ENCODE measurements around the gene EPS8L3. TPM values are rescaled to one million over a fixed set of nuclear protein-coding genes. Genes with fewer than 3 reads are reported as not detected.
"Not testable (repeated sequence)": the region's sequence is repeated elsewhere in the genome, so short reads cannot be mapped to it uniquely, and the experiment has no call there.

The EPS8L3 gene
- total and polyA plus RNA-seq, 2 donors (not counting 3 experiments of a cell fraction or from before 2014, with no cell fraction given): not detected

DNA sequence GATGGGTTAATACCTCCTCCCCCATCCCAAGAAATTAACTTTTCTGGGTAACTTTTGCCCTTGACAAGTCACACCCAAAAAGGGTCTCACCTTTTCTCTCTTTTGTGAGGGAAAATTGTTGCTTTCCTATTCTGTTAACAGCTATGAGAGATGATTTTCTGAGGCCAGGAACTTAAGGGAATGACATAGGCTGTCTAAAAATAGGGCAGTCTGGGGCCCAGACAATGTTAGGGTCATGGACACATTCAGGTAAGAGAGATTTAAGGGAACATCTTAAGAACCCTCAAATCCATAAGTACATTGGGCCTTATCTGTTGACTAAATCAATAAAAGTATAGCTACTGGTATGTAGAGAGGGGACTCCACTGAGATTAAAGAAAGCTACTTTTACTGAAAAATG is 14.5 kb downstream of the EPS8L3 start:
- H3K4me2 ChIP-seq (ENCODE audit: insufficient read depth, low read length): no peak overlapping the region
- ChIA-PET POLR2A (interaction anchor here (0.6 kb wide), 1 partner anchor 52 kb away, joined by 3 read pairs; no protein-coding TSS in a partner anchor), CTCF (interaction anchor here (0.6 to 2.1 kb wide), 5 partner anchors 8 to 259 kb away, joined by 3 to 12 read pairs (median 4); partner anchors contain the start of gene GSTM3)
- no peak for DNase-seq (ENCODE audit: low read depth, low spot score)
- H3K79me2 ChIP-seq (ENCODE audit: control insufficient read depth, insufficient read depth, low read length): no peaks in the 10 kb centered on the region
- no peak for TF ChIP-seq POLR2A (IDR thresholded peaks at IDR 0.05; ENCODE audit: low read depth, low read length)
- TF ChIP-seq MYC (IDR thresholded peaks at IDR 0.05; ENCODE audit: low read depth, low read length): no peak
- TF ChIP-seq POLR2AphosphoS5 (IDR thresholded peaks at IDR 0.05; ENCODE audit: insufficient read depth, low read depth, low read length): no peak
- TF ChIP-seq, protein P1, sequence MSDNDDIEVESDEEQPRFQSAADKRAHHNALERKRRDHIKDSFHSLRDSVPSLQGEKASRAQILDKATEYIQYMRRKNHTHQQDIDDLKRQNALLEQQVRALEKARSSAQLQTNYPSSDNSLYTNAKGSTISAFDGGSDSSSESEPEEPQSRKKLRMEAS (IDR thresholded peaks at IDR 0.05; ENCODE audit: insufficient read depth, insufficient read length): no peak
- no peak for TF ChIP-seq FOS (IDR thresholded peaks at IDR 0.05; ENCODE audit: borderline replicate concordance, insufficient read depth, low read length)
- TF ChIP-seq EZH2 (IDR thresholded peaks at IDR 0.05; ENCODE audit: borderline replicate concordance, low read depth, low read length, severe bottlenecking): no peak
- no peak for TF ChIP-seq JUN (IDR thresholded peaks at IDR 0.05; ENCODE audit: borderline replicate concordance, insufficient read depth, insufficient read length, low read depth)
- no peak for TF ChIP-seq GATA2 (IDR thresholded peaks at IDR 0.05; ENCODE audit: insufficient read depth, insufficient read length, low read depth, low read length)
- BruUV-seq (replicated peaks): no TSS peak
- H3K27ac ChIP-seq (ENCODE audit: insufficient read depth, low read depth, low read length): no peak overlapping the region
- no peak overlapping the region for H3K9ac ChIP-seq (replicated peaks; ENCODE audit: extremely low read depth, insufficient read depth, low read length)
- intact Hi-C loops (cut with micrococcal nuclease) (no loop called here), dilution Hi-C loops (cut with MboI; ENCODE audit: extremely low pct_ligation_motif_present, low sequenced_read_pairs) (no loop called here)
- H3K9me1 ChIP-seq (replicated peaks; ENCODE audit: control insufficient read depth, extremely low read depth, insufficient read depth, low read length): no peaks in the 10 kb centered on the region
- FAIRE-seq: no peak
- no peaks in the 10 kb centered on the region for H3K9me3 ChIP-seq (replicated peaks; ENCODE audit: control insufficient read depth, insufficient read depth, low read length)
- H4K20me1 ChIP-seq (replicated peaks; ENCODE audit: control insufficient read depth, extremely low read depth, insufficient read depth, low read length): no peaks in the 10 kb centered on the region
- H3K27me3 ChIP-seq (ENCODE audit: control insufficient read depth in 2 of 2, insufficient read depth in 2 of 2, low read length in 2 of 2): peaks cover 14 to 22% of the 10 kb centered on the region in 2 experiments
- H3K4me1 ChIP-seq (ENCODE audit: control insufficient read depth, extremely low read depth, insufficient read depth, low read length): no peaks in the 10 kb centered on the region
- H2AFZ ChIP-seq (ENCODE audit: low read depth, low read length): no peak overlapping the region
- H3K36me3 ChIP-seq (ENCODE audit: control insufficient read depth in 2 of 2, extremely low read depth in 1 of 2, insufficient read depth in 2 of 2, low read length in 2 of 2): no peaks in the 10 kb centered on the region
- H3K4me3 ChIP-seq (replicated peaks in 1 of 3; ENCODE audit: insufficient read depth in 1 of 3, low read depth in 1 of 3, low read length in 3 of 3): no peak overlapping the region

DNA sequence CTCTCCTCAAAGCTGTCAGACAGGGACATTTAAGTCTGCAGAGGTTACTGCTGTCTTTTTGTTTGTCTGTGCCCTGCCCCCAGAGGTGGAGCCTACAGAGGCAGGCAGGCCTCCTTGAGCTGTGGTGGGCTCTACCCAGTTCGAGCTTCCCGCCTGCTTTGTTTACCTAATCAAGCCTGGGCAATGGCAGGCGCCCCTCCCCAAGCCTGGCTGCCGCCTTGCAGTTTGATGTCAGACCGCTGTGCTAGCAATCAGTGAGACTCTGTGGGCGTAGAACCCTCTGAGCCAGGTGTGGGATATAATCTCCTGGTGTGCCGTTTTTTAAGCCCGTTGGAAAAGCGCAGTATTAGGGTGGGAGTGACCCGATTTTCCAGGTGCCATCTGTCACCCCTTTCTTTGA is 15.4 kb downstream of the EPS8L3 start:
- H3K36me3 ChIP-seq (ENCODE audit: control insufficient read depth in 2 of 2, extremely low read depth in 1 of 2, insufficient read depth in 2 of 2, low read length in 2 of 2); H3K9me1 ChIP-seq (replicated peaks; ENCODE audit: control insufficient read depth, extremely low read depth, insufficient read depth, low read length); H3K4me3 ChIP-seq (replicated peaks in 1 of 3; ENCODE audit: insufficient read depth in 1 of 3, low read depth in 1 of 3, low read length in 3 of 3); BruUV-seq (replicated peaks); H3K27ac ChIP-seq (ENCODE audit: insufficient read depth, low read depth, low read length); H3K4me1 ChIP-seq (ENCODE audit: control insufficient read depth, extremely low read depth, insufficient read depth, low read length); POLR2A ChIA-PET; H2AFZ ChIP-seq (ENCODE audit: low read depth, low read length); H4K20me1 ChIP-seq (replicated peaks; ENCODE audit: control insufficient read depth, extremely low read depth, insufficient read depth, low read length); H3K9me3 ChIP-seq (replicated peaks; ENCODE audit: control insufficient read depth, insufficient read depth, low read length); dilution Hi-C loops (cut with MboI; ENCODE audit: extremely low pct_ligation_motif_present, low sequenced_read_pairs); FAIRE-seq; H3K79me2 ChIP-seq (ENCODE audit: control insufficient read depth, insufficient read depth, low read length); H3K4me2 ChIP-seq (ENCODE audit: insufficient read depth, low read length); H3K9ac ChIP-seq (replicated peaks; ENCODE audit: extremely low read depth, insufficient read depth, low read length); DNase-seq (ENCODE audit: low read depth, low spot score); intact Hi-C loops (cut with micrococcal nuclease): not testable (repeated sequence)
- H3K27me3 ChIP-seq (ENCODE audit: control insufficient read depth in 2 of 2, insufficient read depth in 2 of 2, low read length in 2 of 2): peaks cover 12 to 22% of the 10 kb centered on the region in 2 experiments
- CTCF ChIA-PET: interaction anchor here (1.4 kb wide), 1 partner anchor 8 kb away, joined by 7 read pairs; the partner anchor contains the start of gene GSTM3

Data from endothelial cell of umbilical vein (primary cell).